Vagina (tissue), 2 donors: ENCODE data around the gene ELOVL5.

ENCODE experiments used
- CTCF ChIP-seq, 3 experiments: fragments of 450-650 bp in 2 of 3; fragments of 200-600 bp in 1 of 3; sonication (generic) in 1 of 3; IDR thresholded peaks; one replicate each; pipeline ENCODE4 v1.5.1; 2017 to 2019; ENCODE audit warnings: antibody characterized with exemption in 3 of 3, mild to moderate bottlenecking in 2 of 3, moderate library complexity in 2 of 3
- POLR2A ChIP-seq, 2 donors: fragments of 450-650 bp; IDR thresholded peaks; one replicate each; pipeline ENCODE4 v1.6.1; 2017; ENCODE audit warnings: antibody characterized with exemption in 2 of 2, mild to moderate bottlenecking in 2 of 2, moderate library complexity in 2 of 2
- POLR2AphosphoS5 ChIP-seq, 2 donors: sonication (generic); formaldehyde crosslinking; IDR thresholded peaks; one replicate each; pipeline ENCODE4 v1.9.0; 2017; ENCODE audit warnings: antibody characterized with exemption in 2 of 2, mild to moderate bottlenecking in 2 of 2, low read depth in 1 of 2; ENCODE audit not compliant: insufficient read depth in 1 of 2

- TF ChIP-seq POLR2AphosphoS5 (IDR thresholded peaks at IDR 0.05; ENCODE audit: insufficient read depth in 1 of 2, low read depth in 1 of 2) (no peak), CTCF (IDR thresholded peaks at IDR 0.05) (no peak), POLR2A (IDR thresholded peaks at IDR 0.05) (no peak)
Measured at GRCh38 chr6:53377793-53378192, 29.0 kb upstream of the ELOVL5 start.
